HG03159 (cell line): Measurements from ENCODE around the gene WDR70.
"Not testable (repeated sequence)": the region's sequence is repeated elsewhere in the genome, so short reads cannot be mapped to it uniquely, and the experiment has no call there.

ENCODE experiments used
- ATAC-seq: cut with Tn5 transposase; IDR thresholded peaks from one replicate; pipeline ENCODE4 v1.9.1; 2021; ENCODE audit warnings: mild to moderate bottlenecking, moderate library complexity; ENCODE audit not compliant: unreplicated experiment

WDR70 gene

GRCh38 chr5:37453252-37453651 lies 74.1 kb downstream of the WDR70 start:
- ATAC-seq = not testable (repeated sequence)

- ATAC-seq = not testable (repeated sequence)
Measured at GRCh38 chr5:37454402-37455055, 75.4 kb downstream of the WDR70 start.

GRCh38 chr5:37463191-37464051 lies 84.3 kb downstream of the WDR70 start:
- not testable (repeated sequence) for ATAC-seq

GRCh38 chr5:37464581-37464980 lies 85.5 kb downstream of the WDR70 start:
- ATAC-seq = not testable (repeated sequence)

- not testable (repeated sequence) for ATAC-seq
Measured at GRCh38 chr5:37469383-37469782, 90.3 kb downstream of the WDR70 start.

- ATAC-seq = no peak
Measured at GRCh38 chr5:37471666-37472197, 92.6 kb downstream of the WDR70 start.

GRCh38 chr5:37477426-37477825 lies 98.3 kb downstream of the WDR70 start:
- ATAC-seq = no peak

- no peak for ATAC-seq
Measured at GRCh38 chr5:37478121-37478894, 99.2 kb downstream of the WDR70 start.

GRCh38 chr5:37481395-37481794 lies 102.3 kb downstream of the WDR70 start:
- ATAC-seq = not testable (repeated sequence)

GRCh38 chr5:37490120-37490810 lies 111.1 kb downstream of the WDR70 start:
- ATAC-seq = no peak

- ATAC-seq = no peak
Measured at GRCh38 chr5:37490931-37491330, 111.8 kb downstream of the WDR70 start.

GRCh38 chr5:37492778-37493555 lies 113.8 kb downstream of the WDR70 start:
- no peak for ATAC-seq

GRCh38 chr5:37494756-37495155 lies 115.6 kb downstream of the WDR70 start:
- no peak for ATAC-seq

GRCh38 chr5:37495210-37495609 lies 116.1 kb downstream of the WDR70 start:
- no peak for ATAC-seq

GRCh38 chr5:37495668-37496347 lies 116.7 kb downstream of the WDR70 start:
- no peak for ATAC-seq

GRCh38 chr5:37496902-37497445 lies 117.9 kb downstream of the WDR70 start:
- ATAC-seq = no peak

GRCh38 chr5:37501152-37501551 lies 122.0 kb downstream of the WDR70 start:
- no peak for ATAC-seq

GRCh38 chr5:37506241-37506640 lies 127.1 kb downstream of the WDR70 start:
- no peak for ATAC-seq

- ATAC-seq = no peak
Measured at GRCh38 chr5:37506722-37507121, 127.6 kb downstream of the WDR70 start.
